IMR-90 (cell line): ENCODE measurements around the gene MAPK10. TPM values are rescaled to one million over a fixed set of nuclear protein-coding genes. Genes with fewer than 3 reads are reported as not detected.

Experiments
- ATAC-seq: fragments of 200-7000 bp; cut with Tn5 transposase; 2 replicates; pipeline ENCODE4 v1.9.1; 2020; ENCODE audit warnings: low read depth, mild to moderate bottlenecking, moderate library complexity
- BruUV-seq: library from RNA; stranded (reverse); fragments of 400-500 nt; replicated peaks from 2 replicates; lab custom pipeline; 2021; lab: Mats Ljungman, UMichigan
- CTCF ChIA-PET: fragments of 300-600 bp; formaldehyde crosslinking; extraction: SDS; loops from one replicate; lab custom pipeline; 2021; ENCODE audit warnings: antibody characterized with exemption; lab: Yijun Ruan, JAX
- POLR2A ChIA-PET: fragments of 300-600 bp; sonication (Branson Sonifier 250); formaldehyde crosslinking; loops from one replicate; lab custom pipeline; 2022; ENCODE audit warnings: antibody characterized with exemption; ENCODE audit not compliant: unreplicated experiment; lab: Charles Lee
- DNase-seq: peaks from one replicate; pipeline ENCODE4 v3.0.0; 2013
- H2AFZ ChIP-seq: replicated peaks from 2 replicates; pipeline ENCODE3; 2013; ENCODE audit warnings: low read length, mild to moderate bottlenecking; ENCODE audit not compliant: poor library complexity
- H2AK5ac ChIP-seq: 2 replicates; pipeline ENCODE4 v1.6.1; 2013; ENCODE audit warnings: low read depth, low read length, inconsistent platforms
- H2AK9ac ChIP-seq: replicated peaks from 2 replicates; pipeline ENCODE3; 2013; ENCODE audit warnings: mild to moderate bottlenecking, low read depth, low read length, moderate library complexity; ENCODE audit not compliant: poor library complexity
- H2BK120ac ChIP-seq: 2 replicates; pipeline ENCODE4 v1.6.1; 2013; ENCODE audit warnings: low read depth, low read length, inconsistent platforms
- H2BK15ac ChIP-seq: 3 replicates; pipeline ENCODE4 v1.6.1; 2013; ENCODE audit warnings: low read depth, low read length, inconsistent platforms
- H2BK20ac ChIP-seq: 2 replicates; pipeline ENCODE4 v1.6.1; 2013; ENCODE audit warnings: low read depth, mild to moderate bottlenecking, inconsistent platforms, low read length, moderate library complexity
- H2BK5ac ChIP-seq: 2 replicates; pipeline ENCODE4 v1.6.1; 2013; ENCODE audit warnings: mild to moderate bottlenecking, low read depth, low read length, inconsistent platforms; ENCODE audit not compliant: poor library complexity, severe bottlenecking
- H3K14ac ChIP-seq: replicated peaks from 2 replicates; pipeline ENCODE4 v1.6.1; 2013; ENCODE audit warnings: low read depth, low read length, inconsistent platforms
- H3K18ac ChIP-seq: 2 replicates; pipeline ENCODE4 v1.6.1; 2013; ENCODE audit warnings: low read depth, low read length, control low read depth
- H3K23ac ChIP-seq: 2 replicates; pipeline ENCODE4 v1.6.1; 2013; ENCODE audit warnings: low read depth, low read length, inconsistent platforms
- H3K27ac ChIP-seq: 2 replicates; pipeline ENCODE4 v1.5.1; 2013; ENCODE audit warnings: mild to moderate bottlenecking, control low read depth, low read length; ENCODE audit not compliant: insufficient read depth
- H3K27me3 ChIP-seq: 2 replicates; pipeline ENCODE4 v1.6.1; 2013; ENCODE audit warnings: low read length; ENCODE audit not compliant: control insufficient read depth, insufficient read depth
- H3K36me3 ChIP-seq: 2 replicates; pipeline ENCODE4 v1.6.1; 2013; ENCODE audit warnings: low read length, mixed read lengths; ENCODE audit not compliant: control insufficient read depth, insufficient read depth
- H3K4ac ChIP-seq: 2 replicates; pipeline ENCODE4 v1.6.1; 2013; ENCODE audit warnings: low read depth, low read length, inconsistent platforms
- H3K4me1 ChIP-seq: 2 replicates; pipeline ENCODE4 v1.6.1; 2013; ENCODE audit warnings: low read length, mixed read lengths; ENCODE audit not compliant: control insufficient read depth, insufficient read depth
- H3K4me2 ChIP-seq: 2 replicates; pipeline ENCODE4 v1.6.1; 2013; ENCODE audit warnings: low read depth, mild to moderate bottlenecking, control low read depth, low read length, moderate library complexity
- H3K4me3 ChIP-seq: 2 replicates; pipeline ENCODE4 v1.5.1; 2013; ENCODE audit warnings: low read depth, mild to moderate bottlenecking, control low read depth, low read length, moderate library complexity; ENCODE audit not compliant: insufficient read depth
- H3K56ac ChIP-seq: 2 replicates; pipeline ENCODE4 v1.6.1; 2013; ENCODE audit warnings: low read length, inconsistent platforms; ENCODE audit not compliant: insufficient read depth; ENCODE audit errors: extremely low read depth
- H3K79me1 ChIP-seq, 2 experiments: 2 replicates each; pipeline ENCODE4 v1.6.1; 2013; ENCODE audit warnings: low read length in 2 of 2, inconsistent platforms in 1 of 2, low read depth in 1 of 2
- H3K9ac ChIP-seq: 2 replicates; pipeline ENCODE4 v1.6.1; 2013; ENCODE audit warnings: low read depth, low read length, control low read depth
- H3K9me1 ChIP-seq: 2 replicates; pipeline ENCODE4 v1.6.1; 2013; ENCODE audit warnings: low read length, inconsistent platforms; ENCODE audit not compliant: insufficient read depth
- H3K9me3 ChIP-seq: 2 replicates; pipeline ENCODE4 v1.6.1; 2013; ENCODE audit warnings: low read length; ENCODE audit not compliant: control insufficient read depth, insufficient read depth
- H4K20me1 ChIP-seq: 2 replicates; pipeline ENCODE4 v1.6.1; 2013; ENCODE audit warnings: low read length, inconsistent platforms; ENCODE audit not compliant: insufficient read depth
- H4K5ac ChIP-seq: 2 replicates; pipeline ENCODE4 v1.6.1; 2013; ENCODE audit warnings: mild to moderate bottlenecking, low read depth, low read length, control low read depth
- H4K8ac ChIP-seq, 2 experiments: 2 replicates each; pipeline ENCODE4 v1.6.1; 2013; ENCODE audit warnings: low read depth in 2 of 2, low read length in 2 of 2, control low read depth in 1 of 2, inconsistent platforms in 1 of 2
- H4K91ac ChIP-seq: 2 replicates; pipeline ENCODE4 v1.6.1; 2013; ENCODE audit warnings: low read depth, low read length, inconsistent platforms; ENCODE audit not compliant: insufficient read depth
- BHLHE40 ChIP-seq: fragments of 150-350 bp; IDR thresholded peaks from 2 replicates; pipeline ENCODE4 v1.6.1; 2016; ENCODE audit warnings: mild to moderate bottlenecking, low read depth, low read length
- CEBPB ChIP-seq: IDR thresholded peaks from 2 replicates; pipeline ENCODE4 v1.6.1; 2012; ENCODE audit warnings: low read depth, low read length, improper control_type of control experiment
- FOS ChIP-seq: fragments of 150-350 bp; IDR thresholded peaks from 2 replicates; pipeline ENCODE4 v1.6.1; 2016; ENCODE audit warnings: low read depth, low read length
- MAZ ChIP-seq: IDR thresholded peaks from 2 replicates; pipeline ENCODE4 v1.6.1; 2012; ENCODE audit warnings: low read depth, mild to moderate bottlenecking, low read length, improper control_type of control experiment, moderate library complexity, borderline replicate concordance
- POLR2A ChIP-seq: IDR thresholded peaks from 2 replicates; pipeline ENCODE4 v1.6.1; 2012; ENCODE audit warnings: mild to moderate bottlenecking, low read depth, low read length
- RCOR1 ChIP-seq: IDR thresholded peaks from 2 replicates; pipeline ENCODE4 v1.6.1; 2012; ENCODE audit warnings: mild to moderate bottlenecking, low read length, improper control_type of control experiment; ENCODE audit not compliant: insufficient replicate concordance
- RFX5 ChIP-seq: IDR thresholded peaks from 2 replicates; pipeline ENCODE4 v1.8.0; 2012; ENCODE audit warnings: low read depth, mild to moderate bottlenecking, low read length, moderate library complexity
- WGBS, 2 experiments: methylation state at CpG; one replicate each; pipeline versions ENCODE4 v1.1.5 to v1.1.7; 2013; ENCODE audit warnings: missing lambda C conversion rate in 2 of 2; ENCODE audit not compliant: insufficient read length in 1 of 2; ENCODE audit errors: extremely low coverage in 2 of 2; 5-methylcytosine and 5-hydroxymethylcytosine counted together
- dilution Hi-C: fragments of 300-500 bp; cut with HindIII; formaldehyde crosslinking; loops from one replicate; pipeline ENCODE4 v1.14.3; 2018; ENCODE audit warnings: low sequenced_read_pairs; ENCODE audit not compliant: unreplicated experiment
- in situ Hi-C: fragments of 300-500 bp; cut with MboI; formaldehyde crosslinking; loops from 3 replicates; pipeline ENCODE4 v1.14.3; 2019; ENCODE audit warnings: low sequenced_read_pairs, inconsistent platforms, mixed read lengths
- intact Hi-C: fragments of 100-400 bp; cut with micrococcal nuclease; formaldehyde crosslinking; loops from 2 replicates; pipeline ENCODE4 v1.10.0; 2022
- polyA plus RNA-seq, 3 experiments: library from polyadenylated mRNA; depleted of rRNA; stranded (reverse); fragments of >200 nt; gene quantifications; 2 replicates each; pipeline ENCODE4 v1.2.3, GENCODE V29; 2012; ENCODE audit warnings: low replicate concordance in 1 of 3
- total RNA-seq: library from RNA; depleted of rRNA; stranded (reverse); fragments of >200 nt; gene quantifications from 2 replicates; pipeline ENCODE4 v1.2.3, GENCODE V29; 2012
- TF ChIP-seq, protein P1 (sequence below): conservative IDR thresholded peaks from 2 replicates; pipeline ENCODE4 v1.5.1; 2012; ENCODE audit warnings: mild to moderate bottlenecking, low read depth, low read length, improper control_type of control experiment

The MAPK10 gene
- total and polyA plus RNA-seq, 2 of the 4 experiments (the other 2 are of a cell fraction) = 2.8 to 6.5 TPM

DNA sequence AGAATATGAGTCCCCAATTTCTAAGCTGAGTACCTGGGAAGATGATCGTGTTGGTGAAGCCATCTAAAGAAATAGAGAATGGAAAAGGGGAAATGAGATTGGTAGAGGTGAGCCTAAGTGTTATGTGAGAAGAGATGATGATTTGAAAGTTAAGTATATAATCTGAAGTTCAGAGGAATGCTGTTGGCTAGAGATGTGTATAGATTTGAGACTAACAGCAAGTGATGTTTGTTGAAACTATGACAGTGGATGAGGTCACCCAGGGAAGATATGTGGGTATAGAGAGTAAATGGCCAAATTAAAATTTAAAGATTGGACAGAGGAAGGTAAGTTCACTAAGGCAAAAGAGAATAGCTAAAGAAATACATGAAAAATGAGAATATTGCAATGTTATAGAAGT, 324.2 kb downstream of the MAPK10 start:
- POLR2A ChIA-PET = no interaction called here
- Histone ChIP-seq H3K14ac (no peak overlapping the region), H3K9me1 (0 out of 2 replicates have a peak, but pooled peaks cover 2% of the 10 kb centered on the region), H2BK15ac (peak overlapping the region; percentile 81; the same call in 1 of the 3 replicates), H2BK5ac (peak overlapping the region; percentile 53), H3K27me3 (no peaks in the 10 kb centered on the region), H3K56ac (no peak overlapping the region), H3K79me1 (no peaks in the 10 kb centered on the region), H4K5ac (peak overlapping the region; percentile 61; the same call in 1 of the 2 replicates), H3K9ac (no peak overlapping the region), H3K36me3 (no peaks in the 10 kb centered on the region), H3K18ac (peak overlapping the region; percentile 50; the same call in 1 of the 2 replicates), H4K20me1 (no peaks in the 10 kb centered on the region), H2AK9ac (no peak overlapping the region), H3K4me1 (peaks cover 16% of the 10 kb centered on the region), H3K9me3 (no peaks in the 10 kb centered on the region), H4K91ac (no peak overlapping the region), H3K4me2 (peak overlapping the region; percentile 48; the same call in 1 of the 2 replicates), H4K8ac (peak overlapping the region in 1 of 2 experiments; percentile 24; a peak in 1 of 4 replicates), H2BK20ac (peak overlapping the region; percentile 73), H3K4me3 (no peak overlapping the region), H2BK120ac (peak overlapping the region; percentile 78; the same call in 1 of the 2 replicates), H3K23ac (no peak overlapping the region; the same call in 1 of the 2 replicates), H3K27ac (no peak overlapping the region; the same call in 1 of the 2 replicates), H3K4ac (no peak overlapping the region), H2AFZ (no peak overlapping the region), H2AK5ac (peak overlapping the region; percentile 35; the same call in 1 of the 2 replicates)
- DNase-seq (peak; percentile 80), ATAC-seq (peak; percentile 56)
- no peak for TF ChIP-seq CEBPB
- TF ChIP-seq MAZ = no peak
- no peak for TF ChIP-seq POLR2A
- no peak for TF ChIP-seq RFX5
- no peak for TF ChIP-seq FOS
- TF ChIP-seq, protein P1, sequence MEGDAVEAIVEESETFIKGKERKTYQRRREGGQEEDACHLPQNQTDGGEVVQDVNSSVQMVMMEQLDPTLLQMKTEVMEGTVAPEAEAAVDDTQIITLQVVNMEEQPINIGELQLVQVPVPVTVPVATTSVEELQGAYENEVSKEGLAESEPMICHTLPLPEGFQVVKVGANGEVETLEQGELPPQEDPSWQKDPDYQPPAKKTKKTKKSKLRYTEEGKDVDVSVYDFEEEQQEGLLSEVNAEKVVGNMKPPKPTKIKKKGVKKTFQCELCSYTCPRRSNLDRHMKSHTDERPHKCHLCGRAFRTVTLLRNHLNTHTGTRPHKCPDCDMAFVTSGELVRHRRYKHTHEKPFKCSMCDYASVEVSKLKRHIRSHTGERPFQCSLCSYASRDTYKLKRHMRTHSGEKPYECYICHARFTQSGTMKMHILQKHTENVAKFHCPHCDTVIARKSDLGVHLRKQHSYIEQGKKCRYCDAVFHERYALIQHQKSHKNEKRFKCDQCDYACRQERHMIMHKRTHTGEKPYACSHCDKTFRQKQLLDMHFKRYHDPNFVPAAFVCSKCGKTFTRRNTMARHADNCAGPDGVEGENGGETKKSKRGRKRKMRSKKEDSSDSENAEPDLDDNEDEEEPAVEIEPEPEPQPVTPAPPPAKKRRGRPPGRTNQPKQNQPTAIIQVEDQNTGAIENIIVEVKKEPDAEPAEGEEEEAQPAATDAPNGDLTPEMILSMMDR = no peak
- TF ChIP-seq RCOR1 = no peak
- TF ChIP-seq BHLHE40 = no peak
- dilution Hi-C loops (no loop called here), in situ Hi-C loops (loop anchor here (10.0 kb wide), 1 partner anchor 271 kb away; no protein-coding TSS in a partner anchor), intact Hi-C loops (no loop called here)
- 100% methylated on average over 1 of the region's 1 CpG; no CpG with 5 or more reads in 1 of the 2 experiments for WGBS, 2 experiments
- CTCF ChIA-PET = interaction anchor here (1.6 kb wide), 1 partner anchor 240 kb away, joined by 5 read pairs; no protein-coding TSS in a partner anchor
- no TSS peak for BruUV-seq
